ENCODE data around the gene CUX1.

GRCh38 chr7:101929256-101929655 lies 111.8 kb downstream of the CUX1 start:
- TF ChIP-seq CTCF (conservative IDR thresholded peaks at IDR 0.05; ENCODE audit: low read depth, low read length) (no peak), EZH2 (IDR thresholded peaks at IDR 0.05; ENCODE audit: low read length, unreplicated experiment) (no peak), EZH2phosphoT487 (IDR thresholded peaks at IDR 0.05; ENCODE audit: borderline replicate concordance, low read length) (no peak)
